ENCODE data around the gene GLIS1.

GLIS1 gene

DNA sequence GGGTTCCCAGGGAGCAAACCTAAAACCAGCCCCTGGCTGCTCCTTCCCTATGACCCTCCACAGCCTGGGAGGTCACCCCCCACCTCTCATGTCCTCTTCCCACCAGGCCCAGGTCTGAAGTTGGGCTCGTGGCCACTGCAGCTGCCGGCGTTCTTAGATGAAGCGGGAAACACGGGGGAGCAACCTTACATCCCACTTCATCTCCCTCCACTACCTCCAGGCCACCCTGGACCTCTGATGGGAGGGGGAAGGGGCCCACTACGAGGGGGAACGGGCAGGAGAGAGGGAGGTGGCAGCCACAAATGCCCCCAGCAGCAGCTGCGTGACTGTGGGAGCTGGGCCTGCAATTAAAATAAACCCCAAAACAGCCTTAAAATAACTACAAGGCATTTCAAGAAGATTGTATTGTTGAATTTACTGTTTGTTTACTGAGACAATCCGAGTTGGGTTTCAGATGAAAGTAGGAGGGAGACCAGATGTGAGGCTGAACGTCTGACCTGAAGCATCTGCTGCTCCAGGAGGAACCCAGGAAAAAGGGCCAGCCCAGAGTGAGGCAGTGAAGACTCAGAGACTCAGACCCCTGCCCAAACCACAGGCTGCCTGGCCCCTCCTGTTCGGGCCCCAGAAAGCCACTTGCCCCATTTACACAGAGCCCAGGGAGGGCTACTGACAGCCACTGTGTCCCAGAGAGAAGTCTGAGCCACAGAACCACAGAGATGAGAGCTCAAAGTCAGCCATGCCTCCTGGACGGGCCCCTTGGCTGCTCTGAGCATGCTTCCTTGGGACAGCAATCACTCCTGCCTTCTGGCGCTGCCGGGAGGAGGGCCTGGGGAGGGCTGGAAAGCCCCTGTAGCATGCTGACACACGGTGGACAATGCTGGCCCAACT is 59.8 kb downstream of the GLIS1 start:
- DNase-seq (ENCODE audit: low read depth in 2 of 2): no peak

DNA sequence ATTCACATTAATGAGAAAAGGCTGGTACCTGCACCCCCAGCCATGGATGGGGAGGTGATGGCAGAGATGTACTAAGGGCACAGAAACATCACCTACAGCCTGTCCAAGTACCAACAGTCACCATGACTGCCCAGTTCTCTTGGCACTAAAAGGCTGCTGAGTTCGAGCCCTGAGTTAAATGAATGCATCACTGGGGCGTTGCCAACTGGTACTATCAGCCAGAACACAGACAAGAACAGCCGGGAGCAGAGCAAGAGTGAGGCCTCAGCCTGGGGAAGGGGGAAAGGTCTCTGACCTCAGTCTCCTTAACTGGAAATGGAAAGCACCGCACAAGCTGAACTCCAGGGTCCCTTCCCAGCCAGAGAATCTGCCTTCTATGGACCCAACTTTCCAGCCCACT is 60.5 kb downstream of the GLIS1 start:
- no peak for DNase-seq (ENCODE audit: low read depth in 2 of 2)

DNA sequence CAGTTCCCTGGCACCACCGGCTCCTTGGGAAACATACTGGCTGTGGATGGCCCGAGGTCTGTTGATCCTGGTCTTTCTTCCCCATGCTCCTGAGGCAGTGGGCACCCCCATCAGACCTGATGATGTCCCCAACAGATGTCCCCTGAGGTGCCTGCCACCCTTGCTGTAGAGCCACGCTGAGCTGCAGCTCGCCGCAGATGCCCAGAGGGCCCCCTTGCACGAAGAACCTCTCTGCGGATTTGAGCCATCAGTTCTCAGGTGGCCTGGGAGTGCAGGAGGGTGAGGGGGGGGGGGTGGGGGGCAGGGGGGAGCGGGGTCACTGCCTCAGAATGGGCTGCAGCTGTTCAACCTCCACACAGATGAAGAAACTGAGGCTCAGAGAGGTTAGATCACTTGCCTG is 60.9 kb downstream of the GLIS1 start:
- DNase-seq (ENCODE audit: low read depth in 2 of 2): no peak

DNA sequence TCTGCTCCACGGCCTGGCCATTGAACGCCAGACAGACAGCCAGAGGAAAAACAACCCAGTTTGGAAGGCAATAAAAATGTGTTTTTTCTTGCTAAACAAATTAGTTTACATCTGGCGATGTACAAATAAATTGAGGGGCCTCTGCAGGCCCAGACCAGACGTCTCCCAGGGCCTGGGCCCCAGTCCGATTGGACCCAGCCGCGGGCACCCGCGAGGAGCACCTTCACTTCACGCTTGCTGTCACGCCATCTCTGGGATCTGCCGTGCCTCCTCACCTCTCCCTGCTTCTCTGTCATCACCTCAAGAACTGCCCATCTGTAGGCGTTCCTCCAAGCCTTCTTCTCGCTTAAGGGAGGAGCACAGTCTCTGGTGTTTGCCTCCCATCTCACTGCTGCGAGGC is 61.5 kb downstream of the GLIS1 start:
- DNase-seq (ENCODE audit: low read depth in 2 of 2): no peak

DNA sequence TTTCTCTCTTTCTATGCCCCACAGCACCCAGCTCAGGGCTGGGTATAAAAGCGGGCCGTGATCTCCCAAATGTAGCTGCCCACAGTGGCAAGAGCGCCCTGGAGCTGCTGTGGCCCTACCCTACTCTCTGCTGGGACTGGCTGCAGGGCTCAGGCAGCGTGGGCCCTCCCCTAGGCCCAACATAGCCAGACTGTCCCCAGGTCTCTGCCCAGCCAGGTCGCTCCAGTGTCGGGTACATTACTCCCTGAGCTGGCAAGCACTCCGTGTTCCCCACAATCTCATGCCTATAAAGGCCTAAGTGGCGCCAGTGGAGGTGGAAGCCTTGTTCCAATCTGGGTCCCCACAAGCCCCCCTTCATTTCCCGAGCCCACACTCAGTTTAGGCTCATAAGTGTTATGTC is 66.2 kb downstream of the GLIS1 start:
- DNase-seq (ENCODE audit: low read depth in 2 of 2): no peak

DNA sequence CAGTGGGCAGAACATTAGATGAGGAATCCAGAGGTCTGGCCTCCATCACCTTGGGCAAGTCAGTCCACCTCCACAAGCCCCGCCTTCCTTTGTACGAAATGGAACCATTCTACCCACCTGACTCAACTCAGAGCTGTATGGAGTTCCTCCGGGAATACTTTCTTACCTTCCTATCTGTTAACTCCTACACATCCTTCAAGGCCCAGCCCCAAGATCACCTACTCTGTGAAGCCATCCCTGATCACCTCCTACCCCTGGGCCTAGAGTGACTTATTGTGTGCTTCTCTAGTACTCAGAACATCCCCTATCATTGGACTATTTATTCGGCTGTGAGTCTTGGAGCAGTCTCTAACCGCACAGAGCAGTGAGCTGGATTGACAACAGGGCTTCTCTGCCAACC is 66.7 kb downstream of the GLIS1 start:
- DNase-seq (ENCODE audit: low read depth in 2 of 2): no peak

DNA sequence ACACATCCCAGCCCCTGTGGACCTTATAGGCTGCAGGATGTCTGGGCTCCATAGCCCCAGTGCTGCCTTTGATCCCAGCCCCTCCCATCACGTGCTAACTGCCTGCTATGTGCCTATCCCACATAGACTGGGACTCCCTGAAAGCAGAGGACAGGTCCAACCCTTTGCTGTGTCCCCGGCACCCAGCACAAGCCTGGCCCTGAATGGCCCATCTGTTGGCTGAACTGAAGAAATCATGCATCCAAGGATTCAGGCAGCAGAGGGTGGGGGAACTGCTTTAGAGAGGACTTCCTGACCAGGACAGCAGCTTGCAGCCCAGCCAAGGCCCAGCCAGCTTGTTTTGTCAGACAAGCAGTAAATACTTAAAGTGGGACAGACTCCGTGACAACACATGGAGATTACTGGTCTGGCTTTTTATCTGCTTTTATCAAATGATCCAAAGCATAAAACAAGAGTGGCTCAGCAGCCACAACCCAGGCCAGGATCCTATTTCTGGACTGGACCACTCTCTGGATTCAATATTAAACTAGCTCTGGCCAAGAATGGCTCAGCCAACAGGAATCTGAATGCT is 69.3 kb downstream of the GLIS1 start:
- DNase-seq (ENCODE audit: low read depth in 2 of 2): no peak

DNA sequence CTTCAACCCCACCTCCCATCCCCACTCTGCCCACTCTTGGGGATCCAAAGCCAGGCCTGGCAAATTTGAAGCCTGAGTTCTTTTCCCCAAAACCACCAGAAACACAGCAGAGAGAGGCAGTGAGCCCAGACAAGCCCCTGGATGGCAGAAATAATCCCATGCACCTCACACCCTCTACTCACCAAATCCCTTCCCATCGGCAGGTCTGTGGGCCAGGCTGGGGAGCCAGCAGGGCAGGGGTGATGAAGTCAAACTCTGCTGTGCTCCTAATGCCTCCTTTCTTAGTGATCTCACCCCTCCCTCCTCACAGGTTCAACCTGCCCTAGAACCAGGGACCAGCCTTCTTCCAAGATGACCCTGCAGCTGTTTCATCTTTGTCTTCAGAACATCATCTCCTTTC is 72.4 kb downstream of the GLIS1 start:
- no peak for DNase-seq (ENCODE audit: low read depth in 2 of 2)

DNA sequence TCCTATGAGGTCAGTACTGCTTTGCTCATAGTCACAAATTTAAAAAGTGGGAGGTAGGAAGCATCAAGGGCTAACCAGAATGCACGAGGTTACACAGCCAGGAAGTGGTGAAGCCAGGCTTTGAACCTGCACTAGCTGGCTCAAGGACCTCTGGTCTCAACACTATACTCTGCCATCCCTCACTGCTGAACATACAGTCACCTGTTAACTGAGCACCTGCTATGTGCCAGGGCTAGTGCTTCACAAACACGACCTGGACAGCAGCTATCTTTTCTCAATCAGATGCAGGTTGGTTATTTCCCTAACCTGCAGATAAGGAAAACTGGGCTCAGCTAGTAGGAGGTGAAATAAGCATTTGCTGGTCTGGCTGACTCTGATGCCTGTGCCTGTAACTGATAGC is 73.0 kb downstream of the GLIS1 start:
- DNase-seq (ENCODE audit: low read depth in 2 of 2): no peak

DNA sequence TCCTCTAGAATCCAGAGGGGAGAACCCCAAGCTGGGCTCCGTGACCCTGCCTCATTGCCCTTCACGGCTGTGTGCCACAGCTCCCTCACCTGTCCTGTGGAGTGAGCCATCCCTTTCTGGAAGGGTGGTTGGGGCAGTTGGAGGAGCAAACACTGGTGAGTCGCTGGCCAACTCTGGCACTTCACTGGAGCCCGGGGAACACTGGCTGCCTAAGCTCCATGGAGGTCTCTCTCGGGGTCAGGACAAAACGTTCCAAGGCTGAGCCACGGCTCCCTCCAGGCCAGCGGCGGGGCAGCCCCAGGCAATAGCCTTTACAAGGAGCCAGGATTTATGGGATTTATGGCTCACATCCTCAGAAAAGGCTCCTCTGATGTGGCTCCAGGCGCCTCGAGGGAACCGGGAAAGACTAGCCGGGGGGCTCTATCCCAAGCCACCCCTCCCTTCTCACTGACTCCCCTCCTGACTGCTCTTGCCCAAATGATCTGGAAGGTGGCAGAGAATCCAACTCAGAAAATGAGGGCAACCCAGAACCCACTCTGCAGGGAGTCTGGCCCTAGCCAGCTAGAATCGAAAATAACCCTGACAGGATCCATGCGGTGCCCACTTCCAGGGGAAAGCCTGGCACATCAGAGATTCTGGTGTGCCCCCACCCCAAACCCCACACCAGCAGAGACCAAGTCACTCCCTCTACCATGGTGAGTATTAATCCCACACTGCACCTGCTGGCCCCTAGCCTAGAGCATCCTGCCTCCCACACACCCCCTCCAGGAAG is 75.2 kb downstream of the GLIS1 start:
- DNase-seq (ENCODE audit: low read depth in 2 of 2): no peak

DNA sequence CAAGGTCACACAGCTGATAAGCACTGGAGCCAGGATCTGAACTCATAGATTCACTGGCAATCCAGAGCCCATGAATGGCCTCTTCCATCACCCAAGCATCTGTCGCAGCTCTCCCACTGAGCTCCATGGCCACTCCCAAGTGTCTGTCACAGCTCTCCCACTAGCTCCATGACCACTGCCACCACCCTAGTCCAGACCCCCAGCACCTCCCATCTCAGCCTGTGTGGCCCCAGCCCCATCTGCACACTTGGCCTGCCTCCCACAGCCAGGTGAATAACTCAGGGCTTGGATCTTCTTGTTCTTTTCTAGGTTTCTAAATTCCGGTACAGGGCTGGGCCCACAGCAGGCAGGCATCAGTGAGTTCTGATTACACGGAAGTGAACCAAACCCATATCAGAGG is 76.0 kb downstream of the GLIS1 start:
- DNase-seq (ENCODE audit: low read depth in 2 of 2): no peak

DNA sequence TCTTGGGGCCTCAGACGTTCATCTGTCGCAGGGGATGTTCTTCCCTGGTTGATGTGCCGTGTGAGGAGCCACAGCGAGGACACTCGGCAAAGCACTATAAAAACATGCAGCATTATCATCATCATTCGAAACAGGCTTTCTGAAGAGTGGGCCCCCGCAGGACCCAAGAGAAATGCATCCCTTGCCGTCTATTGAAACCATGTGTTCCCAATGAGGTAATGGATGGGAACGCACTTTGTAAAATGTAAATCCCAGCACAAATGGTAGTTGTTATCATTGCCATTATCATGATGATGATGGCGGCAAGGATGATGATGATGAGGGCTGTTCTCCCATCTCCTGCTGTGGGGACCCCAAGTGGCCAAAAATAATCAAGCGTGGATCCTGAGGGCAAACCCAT is 76.8 kb downstream of the GLIS1 start:
- peak; percentile 31 to 35 for DNase-seq (ENCODE audit: low read depth in 2 of 2)

DNA sequence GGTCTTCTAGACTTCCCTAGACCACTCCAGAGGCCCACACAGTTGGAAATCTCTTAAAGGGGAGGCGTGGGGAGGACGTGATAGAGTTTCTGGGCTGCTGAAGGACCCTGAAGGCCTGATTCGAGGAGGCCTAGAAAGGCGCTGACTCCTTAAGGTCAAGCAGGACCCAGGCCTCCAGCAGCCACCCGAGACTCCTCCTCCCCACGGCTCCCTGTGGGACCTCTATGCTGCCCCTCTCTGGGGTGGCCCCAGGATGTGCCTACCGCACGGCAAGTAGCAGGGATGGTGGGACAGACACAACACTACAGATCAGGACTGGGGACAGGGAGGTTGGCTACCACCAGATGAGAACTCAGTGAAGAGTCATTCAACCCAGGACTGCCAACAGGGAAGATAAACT is 77.5 kb downstream of the GLIS1 start:
- DNase-seq (ENCODE audit: low read depth in 2 of 2): no peak

DNA sequence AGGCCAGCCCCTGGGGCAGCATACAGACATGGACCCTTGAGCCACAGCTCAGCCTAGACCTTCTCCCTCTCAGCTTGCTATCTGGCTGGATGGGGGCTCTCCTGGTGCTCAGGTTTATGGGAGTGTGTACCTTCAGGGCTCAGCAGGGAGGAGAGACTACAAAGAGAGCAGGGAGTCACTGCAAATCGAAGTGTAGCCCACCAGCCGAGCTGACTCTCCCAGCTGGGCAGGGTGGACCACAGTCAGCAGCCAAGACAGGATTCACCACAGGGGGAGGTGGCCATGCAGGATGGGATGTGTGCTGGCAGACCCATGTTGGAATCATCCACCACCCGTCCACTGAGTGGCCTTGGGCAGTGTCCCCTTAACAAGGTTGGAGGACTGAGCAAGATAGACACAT is 78.3 kb downstream of the GLIS1 start:
- DNase-seq (ENCODE audit: low read depth in 2 of 2): no peak

DNA sequence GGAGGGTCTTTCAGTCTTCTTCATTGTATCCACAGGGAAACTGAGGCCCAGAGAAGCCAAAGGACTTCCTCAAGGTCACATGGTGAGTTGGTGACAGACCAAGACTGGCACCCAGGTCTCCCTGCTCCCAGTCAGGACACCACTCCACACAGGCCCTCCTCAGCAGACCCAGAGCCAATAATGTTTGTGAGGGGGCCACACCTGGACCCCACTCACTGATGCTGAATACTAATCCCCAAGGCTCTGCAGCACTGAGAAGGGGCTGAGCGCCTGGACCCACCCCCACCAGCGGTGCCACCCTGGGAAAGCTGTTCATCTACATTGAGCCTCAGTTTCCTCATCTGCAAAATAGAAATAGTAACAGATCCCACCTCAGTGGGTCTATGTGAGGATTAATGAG is 79.5 kb downstream of the GLIS1 start:
- no peak for DNase-seq (ENCODE audit: low read depth in 2 of 2)

DNA sequence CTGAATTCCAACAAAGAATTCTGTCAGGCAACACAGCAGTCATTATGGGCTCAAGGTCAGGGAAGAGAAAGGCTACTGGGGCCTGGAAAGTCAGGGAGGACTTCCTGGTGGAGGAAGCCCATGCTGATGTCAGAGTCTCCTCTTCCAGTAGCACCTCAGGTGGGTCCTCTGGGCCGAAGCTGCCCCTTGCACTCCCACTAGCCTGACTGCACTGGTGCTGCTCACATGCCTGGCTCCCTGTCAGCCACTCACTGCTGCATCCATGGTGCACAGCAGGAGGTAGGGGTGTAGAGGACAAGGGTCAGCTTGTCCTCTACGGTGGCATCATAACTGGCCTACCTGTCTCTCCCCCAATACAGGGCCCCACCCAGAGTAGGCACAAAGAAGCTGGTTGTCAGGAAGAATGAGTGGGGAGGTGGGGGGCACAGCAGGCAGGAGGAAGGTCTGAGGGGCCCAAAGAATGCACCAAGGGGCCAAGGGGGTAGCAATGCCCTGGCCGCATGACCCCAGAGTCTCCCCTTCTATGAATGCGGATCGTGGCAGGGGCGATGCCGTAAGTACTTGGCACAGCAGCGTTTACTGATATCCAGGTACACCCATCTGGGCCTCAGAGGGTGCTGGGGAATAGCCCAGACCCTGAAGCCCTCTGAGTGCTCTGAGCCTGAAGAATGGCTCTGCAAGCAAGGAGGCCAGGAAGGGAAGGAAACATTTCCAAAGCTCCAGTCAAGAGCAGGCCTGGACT is 80.3 kb downstream of the GLIS1 start:
- no peak for DNase-seq (ENCODE audit: low read depth in 2 of 2)

DNA sequence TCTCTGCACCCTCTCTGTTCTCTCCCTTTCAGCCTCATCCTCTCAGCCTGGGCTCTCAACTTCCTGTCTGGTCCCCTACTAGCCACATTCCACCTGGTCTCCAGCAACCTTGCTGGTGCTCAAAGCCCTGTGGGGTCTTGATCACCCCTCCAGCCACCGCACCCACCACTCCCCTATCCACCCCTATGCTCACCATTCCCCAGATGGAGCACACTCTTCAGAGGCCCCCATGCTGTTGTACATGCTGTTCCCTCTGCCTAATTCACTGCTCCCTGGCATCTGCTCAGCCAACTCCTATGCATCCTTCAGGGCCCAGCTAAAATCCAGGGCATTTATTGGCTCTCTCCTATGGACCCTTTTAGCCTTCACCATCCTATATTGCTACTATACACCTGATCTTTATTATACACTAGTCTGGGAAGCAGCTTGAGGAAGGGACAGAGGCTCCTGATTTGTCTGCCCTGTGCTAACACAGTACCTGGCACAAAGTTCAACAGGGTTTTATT is 81.0 kb downstream of the GLIS1 start:
- no peak for DNase-seq (ENCODE audit: low read depth in 2 of 2)

DNA sequence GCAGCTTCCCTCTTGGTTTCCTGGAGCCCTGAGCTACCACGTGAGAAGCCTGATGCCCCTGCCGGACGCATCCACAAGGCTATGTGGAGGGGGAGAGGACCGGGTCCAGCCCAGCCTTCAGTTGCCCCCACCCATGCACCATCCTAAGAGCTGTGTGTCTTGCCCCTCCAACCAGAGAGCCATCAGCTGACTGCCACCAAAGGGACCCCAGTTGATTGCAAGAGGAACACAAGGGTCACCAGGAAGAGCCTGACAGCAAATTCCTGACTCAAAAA is 81.5 kb downstream of the GLIS1 start:
- no peak for DNase-seq (ENCODE audit: low read depth in 2 of 2)

DNA sequence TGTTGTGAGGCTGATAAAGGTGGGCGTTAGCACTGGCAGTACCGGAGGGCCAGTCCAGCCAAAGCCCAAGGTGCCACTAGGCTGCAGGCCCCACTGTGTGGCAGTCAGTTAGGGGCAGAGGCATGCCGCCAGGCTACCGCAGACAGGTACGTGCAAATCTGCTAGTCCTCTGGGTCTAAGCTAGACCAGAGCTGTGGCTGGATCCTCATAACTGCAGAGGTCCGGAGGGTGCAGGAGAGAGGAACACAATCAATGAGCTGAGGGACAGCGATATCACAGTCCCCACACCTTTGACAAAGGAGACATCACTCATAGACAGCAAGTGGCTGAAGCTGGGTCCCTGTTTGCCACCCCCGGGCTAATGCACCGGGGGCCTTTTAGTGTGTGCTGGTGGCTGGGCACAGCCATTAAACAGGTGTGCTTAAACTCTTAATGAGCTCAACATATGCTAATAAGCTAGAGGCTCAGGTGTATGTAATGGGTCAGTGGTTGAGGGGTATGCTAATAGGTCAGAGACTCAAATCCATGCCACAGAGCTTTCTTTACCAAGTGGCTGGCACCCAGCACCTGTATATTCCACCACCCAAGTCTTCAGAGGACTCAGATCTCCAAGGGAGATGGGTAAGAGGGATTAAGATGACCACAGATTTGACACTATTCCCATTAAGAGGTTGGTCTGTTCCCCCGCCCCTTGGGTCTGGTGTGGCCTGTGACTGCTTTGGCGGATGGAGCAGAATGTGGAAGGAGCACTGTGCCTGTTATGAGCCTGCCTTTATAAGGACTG is 82.0 kb downstream of the GLIS1 start:
- no peak for DNase-seq (ENCODE audit: low read depth in 2 of 2)

DNA sequence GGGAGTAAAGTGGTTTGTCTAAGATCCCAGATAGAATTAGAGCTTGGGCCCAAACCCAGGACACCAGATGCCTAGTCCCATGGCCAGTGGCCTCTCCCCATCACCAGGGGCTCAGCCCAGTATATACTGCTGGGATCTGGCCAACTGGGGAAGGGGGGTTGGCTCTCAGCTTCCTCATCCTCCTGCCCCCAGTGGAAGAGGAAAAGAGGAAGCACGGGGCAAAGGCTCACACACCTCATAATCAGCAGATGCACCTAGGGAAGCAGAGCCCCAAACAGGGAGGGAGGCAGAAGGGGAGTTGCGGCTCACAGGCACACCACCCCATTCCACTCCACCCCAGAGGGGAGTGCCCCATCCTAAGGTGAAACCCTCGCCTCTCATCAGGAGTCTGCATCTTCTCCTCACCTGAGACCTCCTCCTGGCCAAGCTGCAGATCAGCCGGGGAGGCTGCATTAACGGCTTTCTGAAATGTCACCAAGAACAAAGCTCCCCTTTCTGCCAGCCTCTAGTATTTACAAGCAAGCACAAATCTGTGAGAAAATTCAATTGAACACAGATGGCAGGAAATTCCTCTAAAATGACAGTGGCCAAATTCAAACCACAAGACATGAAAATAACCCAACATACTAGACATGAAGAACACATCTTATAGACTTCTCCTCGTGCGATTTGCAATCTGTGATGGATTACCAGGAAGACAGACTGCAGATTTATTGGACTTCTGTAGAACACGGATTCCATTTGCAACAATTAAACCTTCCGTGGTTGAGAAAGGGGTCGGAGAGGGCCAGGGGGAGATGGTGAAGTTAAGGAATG is 82.8 kb downstream of the GLIS1 start:
- peak; percentile 91 for DNase-seq (ENCODE audit: low read depth in 2 of 2)

Measured in fibroblast of skin of left quadriceps (primary cell).